ENCODE measurements around the gene R3HDM4. TPM values are rescaled to one million over a fixed set of nuclear protein-coding genes. Genes with fewer than 3 reads are reported as not detected.
A peak's percentile ranks its signal among the peaks of the same experiment; 100 is the strongest.

R3HDM4 gene
- total and polyA plus RNA-seq, 10 of the 15 experiments (the other 5 are each of a cell fraction or from before 2014, with no cell fraction given) = 1.3 to 65.8 (median 27.7) TPM

DNA sequence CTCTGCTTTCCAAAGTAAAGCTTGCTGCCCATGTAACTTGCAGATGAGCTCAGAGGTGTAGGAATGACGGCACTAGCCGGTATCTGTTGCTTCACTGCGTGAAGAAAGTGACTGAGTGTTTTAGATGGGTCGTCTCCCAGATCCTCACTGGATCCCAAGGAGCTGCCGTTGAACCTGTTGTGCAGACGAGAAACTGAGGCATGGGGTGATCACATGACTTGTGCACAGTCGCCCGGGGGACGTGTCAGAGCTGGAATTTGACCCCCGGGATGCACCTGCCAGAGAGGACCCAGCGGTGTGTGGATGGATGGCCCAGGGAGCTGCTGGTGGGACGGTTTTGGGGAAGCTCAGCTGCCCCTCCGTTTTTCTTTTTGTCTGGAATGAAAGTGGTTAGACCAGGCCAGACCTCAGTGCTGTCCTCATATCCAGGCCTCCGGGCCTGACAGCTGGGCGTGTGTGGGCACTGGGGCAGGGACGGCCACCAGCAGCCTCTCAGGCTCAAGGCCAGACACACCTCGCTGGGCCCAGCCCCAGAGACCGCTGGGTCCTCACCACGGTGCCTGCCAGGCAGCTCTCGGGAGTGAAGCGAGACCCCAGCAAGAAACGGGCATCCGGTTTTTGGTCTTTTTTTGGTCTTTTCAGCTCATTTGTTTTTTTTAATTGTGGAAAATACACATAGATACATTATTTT is 25.4 kb upstream of the R3HDM4 start:
- SMC1A ChIA-PET (ENCODE audit: uncharacterized antibody, unreplicated experiment) = interaction anchor here (1.0 to 1.4 kb wide), 3 partner anchors 15 to 46 kb away, joined by 3 to 5 read pairs (median 3); partner anchors contain the start of gene WDR18
- intact Hi-C loops (cut with micrococcal nuclease; ENCODE audit: unreplicated experiment) = no loop called here

DNA sequence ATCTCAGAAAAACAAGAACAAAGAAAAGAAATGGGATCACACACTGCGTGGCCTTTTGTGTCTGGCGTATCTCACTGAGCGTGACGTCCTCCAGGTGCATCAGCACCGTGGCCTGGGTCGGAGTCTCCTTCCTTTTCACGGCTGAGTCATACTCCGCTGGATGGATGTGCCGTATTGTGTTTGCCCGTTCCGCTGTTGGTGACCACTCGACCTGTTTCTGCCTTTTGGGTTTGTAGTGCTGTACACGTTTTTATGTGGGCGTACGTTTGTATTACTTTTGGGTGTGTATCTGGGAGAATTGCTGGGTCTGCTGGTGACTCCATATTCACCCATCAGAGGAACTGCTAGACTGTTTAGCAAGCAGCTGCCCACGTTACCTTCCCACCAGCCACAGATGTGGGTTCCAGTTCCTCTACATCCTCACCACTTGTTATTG is 24.3 kb upstream of the R3HDM4 start:
- no peaks in the 10 kb centered on the region; the same call in 1 of the 2 replicates for H4K20me1 ChIP-seq (ENCODE audit: control insufficient read depth, insufficient read depth)
- TF ChIP-seq SMARCA5 (IDR thresholded peaks at IDR 0.05) = peak; percentile 54; the same call in 1 of the 2 replicates
- TF ChIP-seq NFYA (IDR thresholded peaks at IDR 0.05; ENCODE audit: borderline replicate concordance, low read depth, low read length) = no peak
- peak; percentile 42; the same call in 1 of the 2 replicates for TF ChIP-seq ZNF384 (IDR thresholded peaks at IDR 0.05; ENCODE audit: borderline replicate concordance, low read depth, low read length)
- no peak for TF ChIP-seq EGR1 (IDR thresholded peaks at IDR 0.05; ENCODE audit: borderline replicate concordance in 1 of 2, low read depth in 2 of 2, low read length in 2 of 2)
- TF ChIP-seq ZNF274 (IDR thresholded peaks at IDR 0.05; ENCODE audit: insufficient read depth, insufficient read length) = no peak
- TF ChIP-seq SPI1 (IDR thresholded peaks at IDR 0.05; ENCODE audit: borderline replicate concordance, insufficient read depth, low read depth, low read length) = peak; percentile 77
- no peak for TF ChIP-seq HDGF (IDR thresholded peaks at IDR 0.05)
- TF ChIP-seq SRF (IDR thresholded peaks at IDR 0.05; ENCODE audit: low read depth in 2 of 2, low read length in 2 of 2) = no peak
- no peak for TF ChIP-seq ZNF217 (IDR thresholded peaks at IDR 0.05)
- no peak for TF ChIP-seq MEF2B (IDR thresholded peaks at IDR 0.05; ENCODE audit: partially characterized antibody, poor library complexity, severe bottlenecking)
- TF ChIP-seq SMAD5 (IDR thresholded peaks at IDR 0.05; ENCODE audit: low read depth) = no peak
- no peak for TF ChIP-seq BMI1 (IDR thresholded peaks at IDR 0.05; ENCODE audit: borderline replicate concordance)
- TF ChIP-seq NRF1 (conservative IDR thresholded peaks at IDR 0.05; ENCODE audit: low read depth, low read length) = no peak
- peak; percentile 69 for TF ChIP-seq RUNX3 (IDR thresholded peaks at IDR 0.05; ENCODE audit: low read length)
- no peak for TF ChIP-seq HDAC2 (IDR thresholded peaks at IDR 0.05)
- TF ChIP-seq SP1 (IDR thresholded peaks at IDR 0.05; ENCODE audit: low read depth, low read length) = peak; percentile 29
- TF ChIP-seq BHLHE40 (IDR thresholded peaks at IDR 0.05; ENCODE audit: borderline replicate concordance in 1 of 2, low read depth in 2 of 2, low read length in 1 of 2) = peak in 1 of 2 experiments; percentile 31; a peak in 1 of 4 replicates

More for the DNA sequence above, 25.4 kb upstream of the R3HDM4 start:
- CTCF ChIA-PET = interaction anchor here (0.6 to 1.2 kb wide), 3 partner anchors 15 to 44 kb away, joined by 3 read pairs; no protein-coding TSS in a partner anchor
- H3K79me2 ChIP-seq (ENCODE audit: control insufficient read depth, insufficient read depth, low read length) = peaks cover 76% of the 10 kb centered on the region
- 90% methylated on average over 23 of the region's 23 CpGs for WGBS (ENCODE audit: insufficient coverage, insufficient replicate concordance, low lambda C conversion rate, missing lambda C conversion rate)
- no TSS peak for BruUV-seq (replicated peaks)
- POLR2A ChIA-PET = interaction anchor here (0.6 to 1.0 kb wide), 6 partner anchors 14 to 105 kb away, joined by 3 to 8 read pairs (median 3); partner anchors contain the start of gene WDR18
- H3K27ac ChIP-seq (ENCODE audit: control insufficient read depth, insufficient read depth) = no peak overlapping the region
- no peak overlapping the region for H3K4me2 ChIP-seq (ENCODE audit: control insufficient read depth, insufficient read depth)
- H3K9ac ChIP-seq (ENCODE audit: control insufficient read depth, insufficient read depth, low read length) = no peak overlapping the region
- peaks cover 12% of the 10 kb centered on the region for H3K4me1 ChIP-seq (ENCODE audit: control insufficient read depth, insufficient read depth, low read length)
- H3K36me3 ChIP-seq (ENCODE audit: control insufficient read depth in 2 of 2, insufficient read depth in 2 of 2, low read length in 1 of 2) = peaks cover 29 to 37% of the 10 kb centered on the region in 2 experiments
- DNase-seq (ENCODE audit: low read depth, low spot score) = no peak
- no peak for ATAC-seq
- H4K20me1 ChIP-seq (ENCODE audit: control insufficient read depth, insufficient read depth) = no peaks in the 10 kb centered on the region; the same call in 1 of the 2 replicates
- peaks cover 4% of the 10 kb centered on the region for H3K9me3 ChIP-seq (replicated peaks; ENCODE audit: control insufficient read depth, insufficient read depth, low read length)
- RAD21 ChIA-PET (ENCODE audit: unreplicated experiment) = interaction anchor here (0.7 to 0.9 kb wide), 3 partner anchors 14 to 276 kb away, joined by 3 read pairs; no protein-coding TSS in a partner anchor
- H3K27me3 ChIP-seq (replicated peaks in 1 of 2; ENCODE audit: control insufficient read depth in 2 of 2, insufficient read depth in 2 of 2, low read length in 1 of 2) = no peaks in the 10 kb centered on the region
- no peak overlapping the region for H2AFZ ChIP-seq (ENCODE audit: control insufficient read depth, low read depth, low read length)
- no peak for FAIRE-seq
- no peak overlapping the region for H3K4me3 ChIP-seq
- TF ChIP-seq DPF2 (IDR thresholded peaks at IDR 0.05) (no peak), POLR2A (IDR thresholded peaks at IDR 0.05; ENCODE audit: low read depth, low read length) (peak; percentile 36)
- in situ Hi-C loops (cut with MboI) = no loop called here

More for the DNA sequence above, 24.3 kb upstream of the R3HDM4 start:
- Histone ChIP-seq H3K9me3 (replicated peaks; ENCODE audit: control insufficient read depth, insufficient read depth, low read length) (peaks cover 4% of the 10 kb centered on the region), H3K4me2 (ENCODE audit: control insufficient read depth, insufficient read depth) (no peak overlapping the region; the same call in 1 of the 2 replicates), H3K4me1 (ENCODE audit: control insufficient read depth, insufficient read depth, low read length) (peaks cover 17% of the 10 kb centered on the region), H3K79me2 (ENCODE audit: control insufficient read depth, insufficient read depth, low read length) (peaks cover 80% of the 10 kb centered on the region), H3K36me3 (ENCODE audit: control insufficient read depth in 2 of 2, insufficient read depth in 2 of 2, low read length in 1 of 2) (peaks cover 24 to 30% of the 10 kb centered on the region in 2 experiments), H3K27me3 (replicated peaks in 1 of 2; ENCODE audit: control insufficient read depth in 2 of 2, insufficient read depth in 2 of 2, low read length in 1 of 2) (no peaks in the 10 kb centered on the region), H3K9ac (ENCODE audit: control insufficient read depth, insufficient read depth, low read length) (no peak overlapping the region), H2AFZ (ENCODE audit: control insufficient read depth, low read depth, low read length) (no peak overlapping the region), H3K4me3 (no peak overlapping the region), H3K27ac (ENCODE audit: control insufficient read depth, insufficient read depth) (no peak overlapping the region)
- FAIRE-seq (peak; percentile 75), DNase-seq (ENCODE audit: low read depth, low spot score) (no peak), ATAC-seq (peak; percentile 33)
- intact Hi-C loops (cut with micrococcal nuclease; ENCODE audit: unreplicated experiment) (no loop called here), in situ Hi-C loops (cut with MboI) (no loop called here)
- ChIA-PET POLR2A (interaction anchor here (1.0 to 1.2 kb wide), 2 partner anchors 10 to 47 kb away, joined by 3 read pairs; partner anchors contain the start of gene WDR18), SMC1A (ENCODE audit: uncharacterized antibody, unreplicated experiment) (no interaction called here), RAD21 (ENCODE audit: unreplicated experiment) (no interaction called here), CTCF (no interaction called here)
- WGBS (ENCODE audit: insufficient coverage, insufficient replicate concordance, low lambda C conversion rate, missing lambda C conversion rate) = 45% methylated on average over 16 of the region's 16 CpGs
- TSS peak; percentile 57 for BruUV-seq (replicated peaks)

Measured in GM12878 (cell line).